GM18519 (cell line): ENCODE results near the gene FOXO4.

Source experiments
- ATAC-seq: cut with Tn5 transposase; IDR thresholded peaks from one replicate; pipeline ENCODE4 v1.9.1; 2021; ENCODE audit warnings: mild to moderate bottlenecking, moderate library complexity; ENCODE audit not compliant: unreplicated experiment, low FRiP score

The FOXO4 gene

GRCh38 chrX:71128915-71129765 lies 33.5 kb downstream of the FOXO4 start:
- no peak for ATAC-seq

DNA sequence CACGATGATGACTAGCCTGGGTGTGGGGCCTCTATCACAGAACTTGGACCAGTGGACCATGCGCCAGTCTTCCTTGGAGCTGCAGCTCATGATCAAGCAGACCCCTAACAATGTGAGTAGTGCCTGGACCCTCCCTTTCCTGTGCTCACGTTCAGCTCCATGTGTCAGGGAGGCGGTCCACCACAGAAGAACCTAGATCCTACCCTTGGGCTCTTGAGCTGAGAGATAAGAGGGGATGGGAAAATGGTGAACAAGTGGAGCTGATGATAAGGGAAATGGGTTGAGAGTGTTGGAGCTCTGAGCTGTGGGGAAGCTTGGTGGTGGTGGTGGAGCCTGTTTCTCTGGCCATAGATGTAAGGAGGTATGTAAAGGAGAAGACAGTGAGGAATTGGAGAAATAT lies 35.9 kb downstream of the FOXO4 start:
- ATAC-seq: no peak

DNA sequence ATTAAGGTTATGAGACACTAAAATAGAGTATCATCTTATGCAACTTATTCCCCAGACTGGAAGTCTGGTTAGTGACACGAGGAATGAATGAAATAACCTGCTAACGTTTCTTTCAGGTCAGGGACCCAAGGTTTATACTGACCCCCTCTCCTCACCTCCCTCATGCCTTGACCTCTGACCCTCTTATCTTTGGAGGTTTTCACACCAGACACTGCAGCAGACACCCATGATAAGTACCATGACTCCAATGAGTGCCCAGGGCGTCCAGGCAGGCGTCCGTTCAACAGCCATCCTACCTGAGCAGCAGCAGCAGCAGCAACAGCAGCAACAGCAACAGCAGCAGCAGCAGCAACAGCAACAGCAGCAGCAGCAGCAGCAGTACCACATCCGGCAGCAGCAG lies 44.8 kb downstream of the FOXO4 start:
- ATAC-seq: no peak

- no peak for ATAC-seq
These were observed 47.9 kb downstream of the FOXO4 start for GRCh38 chrX:71143508-71143907.

DNA sequence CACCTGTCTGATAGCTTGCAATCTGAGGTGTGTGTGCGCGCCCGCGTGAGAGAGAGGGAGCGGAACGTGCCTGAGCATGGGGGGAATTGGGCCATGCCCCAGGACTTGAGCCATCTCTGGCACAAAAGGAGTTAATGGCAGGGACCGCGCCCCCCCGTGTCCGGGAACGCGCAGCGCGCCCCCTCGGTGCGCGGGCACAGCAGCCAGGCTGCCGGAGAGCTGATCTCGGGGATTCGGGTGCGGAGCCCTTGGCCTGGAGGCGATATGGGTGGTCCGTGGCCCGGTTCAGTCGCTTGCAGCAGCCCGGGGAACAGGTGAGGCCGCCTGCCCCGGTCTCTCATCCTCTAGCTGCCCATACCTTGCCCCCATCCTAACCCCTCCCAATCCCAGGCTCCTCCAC lies 49.0 kb downstream of the FOXO4 start, which contains the start of gene NLGN3:
NLGN3 (plus strand) TSS at position 191 of the 400 bp plus-strand sequence. CDS start 2,909 bp downstream, outside the sequence.
- ATAC-seq: no peak

DNA sequence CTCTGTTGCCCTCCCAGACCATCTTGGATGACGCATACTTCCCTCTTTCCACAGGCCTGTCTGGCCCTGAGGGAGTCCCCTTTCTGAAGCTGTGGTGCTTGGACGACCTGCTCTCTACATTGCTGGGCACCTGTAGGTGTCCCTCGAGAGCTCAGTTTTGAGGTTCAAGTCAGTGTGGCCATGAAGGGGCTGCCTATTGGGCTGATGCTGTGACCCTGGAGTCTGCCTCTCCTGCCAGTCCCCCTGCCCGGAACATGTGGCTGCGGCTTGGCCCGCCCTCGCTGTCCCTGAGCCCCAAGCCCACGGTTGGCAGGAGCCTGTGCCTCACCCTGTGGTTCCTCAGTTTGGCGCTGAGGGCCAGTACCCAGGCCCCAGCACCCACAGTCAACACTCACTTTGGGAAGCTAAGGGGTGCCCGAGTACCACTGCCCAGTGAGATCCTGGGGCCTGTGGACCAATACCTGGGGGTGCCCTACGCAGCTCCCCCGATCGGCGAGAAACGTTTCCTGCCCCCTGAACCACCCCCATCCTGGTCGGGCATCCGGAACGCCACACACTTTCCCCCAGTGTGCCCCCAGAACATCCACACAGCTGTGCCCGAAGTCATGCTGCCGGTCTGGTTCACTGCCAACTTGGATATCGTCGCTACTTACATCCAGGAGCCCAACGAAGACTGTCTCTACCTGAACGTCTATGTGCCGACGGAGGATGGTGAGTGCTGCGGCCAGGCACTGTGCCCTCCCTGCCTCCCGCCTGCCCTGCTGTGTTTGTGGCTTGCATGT lies 52.0 kb downstream of the FOXO4 start:
- ATAC-seq: no peak

GRCh38 chrX:71148278-71148663 lies 52.6 kb downstream of the FOXO4 start:
- ATAC-seq: no peak

DNA sequence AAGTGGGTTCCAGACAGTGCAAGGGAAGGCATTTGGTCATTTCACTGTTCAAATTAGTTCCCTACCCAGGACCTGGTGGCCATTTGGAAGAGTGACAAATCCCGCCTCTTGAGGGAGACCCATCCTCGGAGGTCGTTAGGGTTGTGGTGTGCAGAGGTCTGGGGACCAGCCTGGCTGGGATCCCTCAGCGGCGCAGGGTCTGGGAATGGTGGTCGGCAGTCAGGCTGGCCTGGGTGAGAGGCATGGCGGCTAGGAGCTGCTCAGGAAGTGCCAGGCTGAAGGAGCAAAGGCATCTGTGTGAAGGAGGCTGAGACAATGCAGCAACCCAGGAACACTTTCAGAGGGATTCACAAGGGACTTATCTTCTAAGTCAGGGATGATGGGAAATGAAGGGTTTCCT lies 55.7 kb downstream of the FOXO4 start:
- ATAC-seq: no peak
